MM.1S (cell line): ENCODE measurements around the gene ACTN1.

Experiments used
- CTCF ChIP-seq: fragments of 300-600 bp; sonication (generic); IDR thresholded peaks from 2 replicates; pipeline ENCODE4 v1.5.1; 2016; ENCODE audit warnings: antibody characterized with exemption, low read length, mixed read lengths
- EZH2 ChIP-seq: fragments of 300-600 bp; sonication (generic); optimal IDR thresholded peaks from 2 replicates; pipeline ENCODE3; 2017; ENCODE audit warnings: low read depth, mild to moderate bottlenecking, antibody characterized with exemption, low read length, mixed read lengths

GRCh38 chr14:68965261-68965761, 13.8 kb downstream of the ACTN1 start:
- TF ChIP-seq CTCF (no peak), EZH2 (no peak)
